HG03175 (cell line): ENCODE data around the gene PAX8.

Source experiments
- ATAC-seq: cut with Tn5 transposase; IDR thresholded peaks from one replicate; pipeline ENCODE4 v1.9.1; 2021; ENCODE audit warnings: mild to moderate bottlenecking, moderate library complexity; ENCODE audit not compliant: unreplicated experiment

The PAX8 gene

DNA sequence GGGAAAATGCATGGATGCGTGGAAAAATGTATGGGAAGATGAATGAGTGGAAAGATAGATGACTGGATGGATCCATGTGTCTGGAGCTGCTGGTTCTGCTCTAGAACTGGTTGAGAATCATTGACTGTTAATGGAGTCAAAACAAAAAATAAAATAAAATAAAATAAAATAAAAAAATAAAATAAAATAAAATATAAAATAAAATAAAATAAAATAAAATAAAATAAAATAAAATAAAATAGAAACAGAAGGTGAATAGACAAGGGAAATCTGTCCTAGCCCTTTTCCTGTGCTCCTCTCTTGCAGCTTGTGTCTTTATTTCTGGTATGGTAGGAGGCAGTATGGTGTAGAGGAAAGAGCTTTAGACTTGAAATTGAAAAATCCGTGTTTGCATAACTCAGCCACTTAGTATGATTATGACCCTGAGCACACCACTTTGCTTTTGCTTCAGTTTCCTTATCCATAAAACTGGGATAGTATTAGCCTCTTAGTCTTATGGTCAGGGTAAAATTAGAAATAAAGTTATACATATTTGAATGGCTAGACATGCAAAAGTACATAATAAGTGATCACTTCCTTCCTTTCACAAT is 54.0 kb downstream of the PAX8 start:
- no peak for ATAC-seq

DNA sequence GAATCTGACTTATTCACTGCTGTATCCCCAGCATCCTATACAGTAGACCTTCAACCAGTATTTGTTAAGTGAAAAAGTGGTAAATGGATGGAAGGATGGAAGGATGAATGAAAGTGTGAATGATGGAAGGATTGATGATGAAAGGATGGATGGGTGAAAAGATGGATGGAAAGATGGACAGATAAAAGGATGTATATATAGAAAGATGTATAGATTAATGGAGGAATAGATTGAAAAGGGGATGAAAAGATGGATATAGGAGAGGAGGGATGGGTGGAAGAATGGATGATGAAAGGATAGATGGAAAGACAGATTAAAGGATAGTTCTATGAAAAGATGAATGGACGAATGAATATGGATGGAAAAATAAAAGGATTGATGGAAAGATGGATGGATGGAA is 54.9 kb downstream of the PAX8 start:
- no peak for ATAC-seq

DNA sequence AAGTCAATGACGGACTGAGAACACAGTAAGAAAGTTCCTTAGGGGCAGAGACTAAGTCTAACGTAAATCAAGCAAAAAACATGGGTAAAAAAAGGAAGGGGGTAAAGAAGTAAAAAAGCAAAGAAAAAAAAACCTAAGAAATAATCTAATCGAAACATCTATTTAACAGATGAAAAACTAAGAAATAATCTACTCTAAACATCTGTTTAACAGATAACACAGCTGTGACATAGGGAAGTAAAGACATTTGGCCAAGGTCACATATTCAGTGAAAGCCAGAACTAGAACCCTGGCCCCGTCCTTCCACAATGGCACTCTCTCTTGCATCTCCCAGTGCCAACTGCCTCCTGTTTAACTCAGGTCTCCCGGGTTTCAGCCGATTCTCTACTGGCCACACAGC is 56.9 kb downstream of the PAX8 start:
- no peak for ATAC-seq

DNA sequence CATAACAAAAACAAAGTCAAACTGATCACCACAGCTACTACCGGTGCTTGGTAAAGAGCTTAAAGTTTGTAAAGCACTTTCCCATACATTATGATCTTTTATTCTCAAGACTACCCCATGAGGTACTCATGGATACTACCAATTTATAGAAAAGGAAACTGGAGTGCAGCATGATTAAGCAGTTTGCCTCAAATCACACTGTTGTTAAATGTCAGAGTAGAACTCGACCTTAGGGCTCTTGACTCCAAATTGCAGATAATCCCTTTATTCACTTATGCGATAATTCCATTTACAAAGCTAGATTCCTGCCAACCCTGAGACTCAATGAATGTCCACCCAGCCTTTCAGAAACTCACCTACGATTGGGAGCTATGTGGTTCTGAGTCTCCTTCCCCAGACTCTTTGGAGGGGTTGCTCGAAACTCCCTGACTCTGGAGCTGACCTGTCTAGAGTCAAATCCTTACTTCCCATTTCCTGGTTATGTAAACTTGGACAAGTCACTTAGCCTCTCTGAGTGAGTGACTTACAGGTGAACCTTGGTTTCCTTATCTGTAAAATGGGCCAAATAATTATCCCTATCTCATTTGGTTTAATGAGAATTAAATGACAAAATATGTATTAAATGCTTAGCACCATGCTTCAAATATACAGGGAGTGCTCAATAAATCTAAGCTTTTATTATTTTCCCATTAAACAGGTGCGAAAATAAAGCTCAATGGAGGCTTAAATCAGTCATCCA is 57.6 kb downstream of the PAX8 start:
- no peak for ATAC-seq

DNA sequence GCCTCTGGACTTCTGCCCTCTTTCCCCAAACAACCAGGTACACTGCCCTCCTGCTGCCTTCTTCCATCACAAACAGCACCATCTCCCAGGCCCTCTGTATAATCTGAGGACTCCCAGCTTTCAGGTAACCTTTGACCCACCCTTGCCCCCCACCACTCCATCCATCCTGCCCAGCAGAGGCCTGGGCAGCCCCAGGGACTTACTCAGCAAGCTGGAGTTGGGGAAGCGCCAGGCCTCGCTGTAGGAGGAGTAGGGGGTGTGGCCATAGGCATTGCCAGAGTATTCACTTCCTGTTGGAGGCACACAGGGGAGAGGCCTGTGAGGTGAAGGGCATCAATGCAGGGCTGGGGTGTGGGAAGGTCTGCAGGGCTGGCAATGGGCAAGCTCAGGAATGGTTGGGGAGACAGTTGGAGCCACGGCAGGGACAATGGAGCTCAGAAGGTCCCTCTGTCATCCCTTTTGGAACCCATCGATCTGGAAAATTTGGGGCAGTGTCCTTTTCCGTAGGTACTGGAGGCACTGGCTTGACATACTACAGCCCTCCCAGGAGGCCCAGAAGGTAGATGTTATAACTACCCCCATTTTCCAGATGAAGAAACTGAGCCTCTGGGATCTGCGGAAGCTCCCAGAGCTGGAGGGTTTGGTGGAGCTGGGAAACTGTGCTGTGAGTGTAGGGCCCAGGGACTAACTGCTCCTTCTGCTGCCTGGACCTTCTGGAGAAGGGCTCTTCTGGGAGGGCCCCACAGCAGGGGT is 58.7 kb downstream of the PAX8 start:
- ATAC-seq: no peak

DNA sequence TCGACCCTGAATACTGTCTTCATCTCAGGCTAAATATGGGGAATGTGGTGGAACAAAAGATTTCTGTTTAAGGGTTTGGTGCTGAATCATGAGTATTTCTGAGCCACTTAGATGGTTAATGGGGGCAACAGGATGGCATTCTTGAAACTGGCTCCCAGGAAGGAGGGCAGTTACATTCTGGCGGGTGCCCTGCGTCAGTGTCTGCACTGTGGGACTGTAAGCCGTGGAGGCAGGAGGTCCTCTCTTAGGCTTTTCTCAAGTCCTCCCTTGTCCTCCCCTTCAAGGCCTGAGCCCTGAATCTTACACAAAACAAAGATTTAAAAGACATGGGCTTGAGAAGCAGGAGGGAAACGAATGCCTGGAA is 59.2 kb downstream of the PAX8 start:
- no peak for ATAC-seq

DNA sequence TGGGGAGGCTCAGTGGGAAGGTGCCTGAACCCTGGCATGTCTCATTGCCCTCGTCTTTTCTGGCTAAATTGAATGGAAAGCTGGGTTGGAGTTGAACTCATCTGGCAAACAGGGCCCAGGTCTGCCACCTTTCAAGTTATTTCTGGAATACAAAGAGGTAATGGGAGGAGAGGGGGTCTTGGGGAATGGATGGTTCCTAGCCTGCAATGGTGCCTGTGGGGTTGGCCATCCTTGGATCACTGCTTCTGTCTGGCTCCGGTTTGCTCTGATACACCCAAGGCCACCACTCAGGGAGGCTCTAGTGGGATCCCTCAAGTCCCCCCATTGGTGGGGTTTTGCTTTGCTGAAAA is 59.7 kb downstream of the PAX8 start:
- no peak for ATAC-seq

DNA sequence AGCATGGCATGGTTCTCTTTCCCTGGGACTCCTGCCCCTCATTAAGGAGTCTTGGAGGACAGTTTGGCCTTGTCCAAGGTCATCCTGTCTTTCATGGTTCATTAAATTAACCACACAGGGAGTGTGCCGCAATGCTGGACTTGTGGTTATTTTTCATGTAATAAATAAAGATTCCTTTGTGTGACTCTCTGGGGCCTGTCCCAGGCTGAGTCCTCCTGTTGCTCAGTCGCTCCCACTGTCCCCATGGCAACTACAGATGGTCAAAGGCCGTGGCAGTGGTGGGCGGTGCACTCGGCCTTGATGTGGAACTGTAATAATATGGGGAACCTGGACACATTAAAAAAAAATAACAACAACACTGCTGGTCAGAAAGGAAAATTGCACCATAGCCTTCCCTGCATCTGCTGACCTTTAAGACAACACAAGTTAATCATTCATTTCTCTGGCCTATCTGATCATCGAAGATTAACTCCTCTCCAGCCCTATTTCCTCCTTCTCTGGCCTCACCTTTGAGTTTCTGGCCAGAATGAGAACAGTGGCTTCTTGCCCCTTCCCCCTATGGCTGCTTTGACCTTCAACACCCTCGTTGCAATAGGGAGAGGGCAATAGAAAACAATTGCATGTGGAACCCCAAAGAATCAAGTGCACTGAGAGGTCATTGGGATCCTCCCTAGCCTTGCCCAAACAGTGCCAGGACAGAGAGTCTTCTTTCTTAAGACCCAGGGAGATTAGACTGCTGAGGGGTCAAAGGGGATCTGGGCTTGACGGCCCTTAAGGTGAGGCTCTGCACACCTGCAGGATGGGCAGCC is 60.2 kb downstream of the PAX8 start:
- ATAC-seq: peak; percentile 48

DNA sequence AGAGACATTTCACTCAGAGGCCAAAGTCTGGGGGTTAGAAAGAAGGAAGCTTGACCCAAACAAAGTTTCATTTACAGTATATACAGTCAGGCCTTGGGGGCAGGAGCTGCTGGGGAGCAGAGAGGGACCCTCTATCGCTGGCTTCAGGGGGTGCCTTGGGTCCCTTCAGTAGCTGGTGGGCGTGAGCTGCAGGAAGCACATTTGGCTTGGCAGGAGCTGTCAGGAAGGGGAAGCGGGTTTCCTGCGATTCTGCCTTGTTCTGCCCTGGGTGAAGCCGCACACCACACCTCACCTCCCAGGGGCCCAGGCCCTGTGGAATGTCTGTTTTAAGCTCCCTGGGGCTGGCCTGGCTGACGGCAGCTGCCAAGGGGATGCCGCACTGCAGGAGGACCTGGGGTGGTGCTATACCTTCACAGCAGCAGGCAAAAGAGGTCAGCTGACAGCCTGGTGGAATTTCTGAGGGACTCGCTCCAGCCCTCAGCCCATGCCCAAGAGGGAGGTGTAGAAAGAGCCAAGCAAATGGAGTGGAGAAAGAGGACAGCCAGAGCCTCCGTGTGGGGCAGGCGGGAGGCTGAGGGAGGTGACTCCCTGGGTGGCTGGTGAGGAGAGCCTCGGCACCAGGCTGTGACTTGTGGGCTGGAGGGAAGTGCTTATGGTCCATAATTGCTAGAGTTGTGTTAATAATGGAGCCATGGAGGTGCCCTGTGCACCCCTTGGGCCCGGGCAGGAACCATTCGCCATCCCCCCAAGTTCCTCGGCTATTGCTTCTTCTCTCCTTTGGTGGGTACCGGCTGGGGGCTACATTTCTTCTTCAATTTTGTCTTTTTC is 61.1 kb downstream of the PAX8 start:
- ATAC-seq: no peak

DNA sequence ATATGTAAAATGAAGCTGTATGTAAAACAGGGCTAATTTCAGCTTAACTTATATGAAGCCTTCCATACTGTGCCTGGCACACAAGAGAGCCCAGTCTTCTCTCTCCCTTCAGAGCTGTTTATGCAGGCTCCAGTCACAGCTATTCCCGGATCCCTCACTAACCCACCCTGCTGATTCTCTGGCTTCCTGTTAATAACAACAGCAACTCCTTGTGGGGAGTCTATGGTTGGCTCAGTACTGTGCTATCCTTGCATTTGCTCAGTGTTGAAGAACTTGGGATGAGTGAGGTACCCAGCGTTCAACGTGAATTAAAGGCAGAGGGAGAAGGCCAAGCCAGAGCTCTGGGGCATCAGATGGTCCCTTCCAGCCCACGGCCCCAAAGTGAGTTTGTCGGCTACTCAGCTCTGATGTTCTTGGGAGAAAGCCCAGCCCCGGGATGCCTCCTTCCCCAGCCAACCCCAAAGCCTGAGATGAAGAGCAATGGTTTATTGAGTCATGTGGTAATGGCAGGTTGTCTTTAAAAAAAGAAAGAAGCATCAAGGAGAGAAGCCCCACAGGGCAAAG is 61.7 kb downstream of the PAX8 start:
- ATAC-seq: no peak

DNA sequence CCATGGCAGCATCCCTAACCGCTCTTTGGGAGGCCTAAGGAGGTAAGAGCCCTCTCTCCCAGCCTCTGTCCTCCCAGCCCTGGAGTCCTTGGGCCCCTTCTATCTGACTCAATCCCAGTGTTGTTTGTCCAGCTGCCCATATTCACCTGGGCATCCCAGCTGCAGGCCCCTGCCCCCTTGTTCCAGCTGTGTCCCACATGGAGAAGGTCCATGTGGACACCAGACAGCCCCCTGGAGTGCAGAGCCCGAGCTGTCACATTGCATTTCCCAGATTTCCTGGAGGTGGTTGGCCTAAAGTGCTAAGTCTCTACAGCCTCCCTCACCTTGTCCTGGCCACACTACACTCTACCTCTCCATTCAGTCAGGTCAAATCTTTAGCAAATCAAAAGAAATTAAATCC is 62.4 kb downstream of the PAX8 start:
- no peak for ATAC-seq

DNA sequence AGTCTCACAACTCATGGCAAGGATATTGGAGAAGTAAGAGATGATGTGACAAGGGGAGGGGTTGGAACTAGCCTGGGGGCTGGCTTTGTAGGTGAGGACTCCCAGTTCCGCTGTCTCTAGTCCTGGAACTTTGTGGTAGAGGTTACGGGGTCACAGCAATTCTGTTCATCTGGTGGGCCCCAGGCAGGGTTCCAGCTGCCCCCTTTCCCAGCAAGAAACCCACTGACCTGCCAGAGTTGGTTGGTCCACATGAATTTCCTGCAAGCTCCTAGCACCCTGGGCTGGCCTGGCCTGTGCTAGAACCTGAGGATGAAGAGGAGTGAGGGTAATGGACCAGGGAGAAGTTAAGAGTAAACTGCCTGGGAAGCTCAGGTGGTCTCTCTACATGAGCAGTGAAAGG is 63.7 kb downstream of the PAX8 start:
- ATAC-seq: no peak

DNA sequence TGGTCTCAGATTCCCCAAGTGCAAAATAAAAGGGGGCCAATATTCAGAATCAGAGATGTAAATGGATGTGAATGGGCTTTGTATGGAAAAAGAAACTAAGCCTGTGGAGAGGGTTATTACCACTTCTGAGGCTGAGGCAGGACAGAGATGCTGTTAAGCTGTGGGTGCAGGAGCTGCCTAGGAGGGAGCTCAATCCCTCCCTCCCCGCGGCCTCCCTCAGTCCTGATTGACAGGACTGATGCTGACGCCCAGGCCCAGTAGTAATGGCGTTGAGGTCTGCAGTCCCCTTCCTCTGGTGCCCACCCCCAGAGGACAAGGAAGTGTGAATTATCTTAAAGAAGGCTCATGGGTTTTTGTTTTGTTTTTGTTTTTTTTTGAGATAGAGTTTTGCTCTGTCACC is 64.6 kb downstream of the PAX8 start:
- no peak for ATAC-seq

DNA sequence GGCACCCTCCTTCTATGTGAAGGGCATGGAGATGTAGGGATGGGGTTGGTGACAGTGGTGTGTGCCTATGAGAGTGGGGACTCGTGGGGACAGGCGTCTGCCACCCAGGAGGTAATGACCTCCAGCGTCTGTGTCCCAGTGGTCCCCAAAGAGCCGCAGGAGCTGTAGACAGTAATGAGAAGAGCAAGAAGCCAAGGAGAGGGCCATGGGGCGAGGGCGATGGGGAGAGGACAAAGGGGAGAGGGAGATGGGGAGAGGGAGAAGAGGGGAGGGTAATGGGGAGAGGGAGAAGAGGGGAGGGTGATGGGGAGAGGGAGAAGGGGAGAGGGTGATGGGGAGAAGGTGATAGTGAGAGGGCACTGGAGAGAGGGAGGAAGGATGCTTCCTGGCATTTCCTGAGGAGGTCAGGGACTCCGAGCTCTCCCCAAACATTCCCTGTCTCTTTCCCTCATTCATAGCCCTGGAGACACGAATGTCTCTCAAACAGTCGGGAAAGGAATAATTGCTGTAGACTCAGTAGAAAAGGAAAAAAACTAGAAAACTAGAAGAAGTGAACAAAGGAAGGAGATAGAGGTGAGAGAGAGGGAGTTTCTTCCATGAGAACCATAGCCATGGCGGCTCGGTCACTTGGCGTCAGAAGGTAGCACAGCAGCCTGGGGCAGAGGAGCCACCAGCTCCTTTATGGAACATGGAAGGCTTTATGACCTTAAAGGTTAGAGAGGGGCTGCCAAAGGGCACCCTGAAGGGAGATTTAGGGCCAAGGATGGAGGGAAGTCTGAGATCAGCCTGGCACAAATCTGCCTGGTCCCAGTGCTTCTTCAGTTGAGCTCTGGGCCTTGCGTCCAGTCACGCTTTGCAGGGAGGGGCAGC is 65.4 kb downstream of the PAX8 start:
- ATAC-seq: no peak

DNA sequence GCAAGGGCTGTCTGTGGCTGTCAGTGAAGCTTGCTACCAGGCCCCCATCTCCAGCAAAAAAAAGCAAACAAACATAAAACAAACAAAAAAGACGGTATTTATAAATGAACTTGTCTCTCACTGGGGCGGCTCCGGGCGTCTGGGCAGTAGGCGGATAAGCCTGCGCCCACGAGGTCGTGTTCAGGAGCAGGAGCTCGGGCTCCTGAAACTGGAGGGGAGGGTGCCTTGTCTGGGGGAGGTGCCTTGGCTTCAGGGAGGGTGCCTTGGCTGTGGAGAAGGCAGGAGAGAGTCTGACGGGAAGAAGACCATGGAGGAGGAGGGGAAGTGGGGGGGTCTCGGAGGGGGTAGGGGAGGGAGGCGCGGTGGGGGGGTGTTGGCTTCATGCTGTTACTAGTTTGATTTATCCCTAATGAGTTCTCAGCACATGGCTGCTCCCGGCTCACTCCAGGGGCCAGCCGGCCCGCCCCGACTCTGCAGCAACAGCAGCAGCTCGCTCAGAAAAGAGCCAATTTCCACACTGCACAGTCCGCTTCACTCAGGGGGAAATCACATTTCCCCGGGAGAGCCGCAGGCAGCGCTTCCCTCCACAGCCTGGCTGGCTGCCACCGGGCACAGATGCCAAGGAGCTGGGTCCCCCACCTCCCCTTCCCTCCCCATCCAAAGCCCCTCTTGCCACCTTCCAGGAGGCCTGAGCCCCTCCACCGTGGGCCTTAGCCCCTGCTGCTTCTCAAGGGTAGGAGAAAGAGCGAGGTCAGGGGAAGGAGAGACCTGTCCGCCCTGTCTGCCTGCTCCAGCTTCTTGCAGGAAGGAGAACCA is 66.3 kb downstream of the PAX8 start:
- no peak for ATAC-seq

DNA sequence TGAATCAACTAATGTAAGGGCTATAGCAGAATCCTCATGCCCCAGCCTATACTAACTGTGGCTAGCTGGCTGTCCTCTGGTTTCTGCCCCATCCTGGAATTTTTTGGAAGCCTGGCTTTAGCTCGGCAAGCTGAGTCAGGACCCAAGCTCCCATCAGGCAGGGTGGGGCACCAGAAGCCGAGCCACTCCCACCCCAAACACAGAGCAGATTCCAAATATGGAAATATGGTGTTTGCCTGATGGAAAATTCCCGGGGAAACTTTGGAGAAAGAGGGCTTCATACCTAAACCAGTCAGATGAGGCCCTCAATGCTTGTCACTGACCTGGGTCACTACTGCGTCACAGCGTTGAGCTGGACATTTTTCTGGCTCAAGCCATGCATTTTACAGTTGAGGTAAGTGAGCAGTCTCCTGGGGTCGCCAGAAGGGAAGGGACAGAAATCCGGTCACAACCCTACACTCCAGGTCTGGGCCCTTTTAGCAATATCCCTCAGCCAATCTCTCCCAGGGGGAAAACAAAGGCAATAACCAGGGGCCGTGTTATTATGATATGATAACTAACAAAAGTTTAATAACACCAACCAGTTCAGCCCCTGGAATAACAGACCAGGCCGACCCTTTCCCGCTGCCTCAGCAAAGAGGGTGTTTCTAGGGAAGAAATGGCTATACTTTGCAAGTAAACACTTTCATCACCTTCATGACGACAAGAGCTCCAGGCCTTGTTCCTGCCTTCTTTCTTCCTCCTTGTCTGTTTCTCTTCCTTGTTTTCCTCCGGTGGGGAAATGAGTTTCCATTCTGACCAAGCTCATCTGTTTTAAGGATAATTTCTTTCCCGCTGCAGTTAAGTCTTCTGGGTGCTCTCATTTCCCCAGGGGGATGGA is 67.3 kb downstream of the PAX8 start:
- ATAC-seq: no peak

DNA sequence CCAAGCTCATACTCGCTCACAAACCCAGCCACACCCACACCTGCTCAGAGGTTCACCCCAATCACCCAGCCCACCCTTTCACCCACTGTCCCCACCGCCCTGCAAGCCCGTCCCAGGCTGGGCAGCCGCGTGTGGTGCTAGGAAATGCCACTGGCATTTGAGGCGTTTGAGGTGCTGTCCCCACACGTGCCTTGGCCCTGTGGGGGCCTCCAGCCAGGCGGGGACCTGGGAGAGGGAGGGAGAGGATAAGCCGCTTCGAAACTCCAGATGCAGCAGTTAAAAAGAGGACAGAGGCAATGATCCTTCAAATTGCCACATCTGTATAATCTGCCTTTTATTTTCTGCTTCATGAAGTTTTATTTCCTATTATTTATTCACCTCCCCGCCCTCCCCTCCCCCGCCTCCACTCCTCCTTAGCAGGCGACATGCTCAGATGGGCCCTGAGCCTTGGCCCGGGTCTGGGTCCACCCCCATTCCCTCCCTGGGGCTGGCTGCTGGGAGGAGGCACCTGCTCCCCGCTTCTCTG is 69.0 kb downstream of the PAX8 start:
- ATAC-seq: no peak
